Ishikawa (cell line): ENCODE data around the gene WASHC3.

Source experiments
- FOXM1 ChIP-seq: IDR thresholded peaks from 2 replicates; pipeline ENCODE4 v1.6.1; 2012; ENCODE audit warnings: low read depth, borderline replicate concordance
- RAD21 ChIP-seq: IDR thresholded peaks from 2 replicates; pipeline ENCODE4 v1.6.1; 2012; ENCODE audit warnings: low read depth
- REST ChIP-seq: IDR thresholded peaks from 2 replicates; pipeline ENCODE4 v1.6.1; 2012; ENCODE audit warnings: low read depth, mild to moderate bottlenecking

GRCh38 chr12:102010265-102010994 is 51.4 kb downstream of the WASHC3 start:
- TF ChIP-seq RAD21 (no peak), REST (no peak), FOXM1 (no peak)
